Lower lobe of right lung (tissue), 2 donors: Measurements from ENCODE around the gene SCNN1G. TPM values are rescaled to one million over a fixed set of nuclear protein-coding genes. Genes with fewer than 3 reads are reported as not detected.

ENCODE experiments used
- ATAC-seq, 2 donors: fragments of 200-7000 bp; cut with Tn5 transposase; one replicate each; pipeline ENCODE4 v1.9.1; 2020 to 2022; ENCODE audit warnings: mild to moderate bottlenecking in 2 of 2, moderate library complexity in 2 of 2
- DNase-seq: peaks from one replicate; pipeline ENCODE4 v3.0.0-alpha.2; 2020
- H3K27ac ChIP-seq: fragments of 200-600 bp; one replicate; pipeline ENCODE4 v1.8.0; 2022
- H3K27me3 ChIP-seq: fragments of 200-600 bp; one replicate; pipeline ENCODE4 v1.8.0; 2022; ENCODE audit warnings: low read depth
- H3K36me3 ChIP-seq: fragments of 200-600 bp; one replicate; pipeline ENCODE4 v1.8.0; 2022; ENCODE audit warnings: mild to moderate bottlenecking
- H3K4me1 ChIP-seq: fragments of 200-600 bp; one replicate; pipeline ENCODE4 v1.8.0; 2022
- H3K4me3 ChIP-seq: fragments of 200-600 bp; one replicate; pipeline ENCODE4 v1.8.0; 2022; ENCODE audit warnings: mild to moderate bottlenecking
- H3K9me3 ChIP-seq: fragments of 200-600 bp; one replicate; pipeline ENCODE4 v1.8.0; 2022
- CTCF ChIP-seq: fragments of 200-600 bp; IDR thresholded peaks from one replicate; pipeline ENCODE4 v1.8.0; 2022; ENCODE audit warnings: antibody characterized with exemption, mild to moderate bottlenecking
- intact Hi-C: fragments of 100-400 bp; cut with DNase I; formaldehyde crosslinking; loops from one replicate; pipeline ENCODE4 v1.11.0; 2022
- long read RNA-seq: library from polyadenylated mRNA; unstranded; transcript quantifications from one replicate; pipeline ENCODE4 v2.0.0, GENCODE V29; 2021
- total RNA-seq: library from RNA; stranded (reverse); fragmentation: NEBNext Ultra II Directional; extraction: Animal tissue kit (Norgen Biotek cat#: 25700); gene quantifications from one replicate; pipeline ENCODE4 v1.2.1, GENCODE V29; 2021
- donor health status: DM: no; HTN: yes; CAD: no; lungs with severe emphysema.

SCNN1G gene
- total RNA-seq = 7.6 TPM
- long read RNA-seq, transcript SCNN1G-201 (13 exons, 3,507 nt) = major isoform, 7 of 12 reads
- long read RNA-seq, partial matches to known transcripts = 3 of 12 reads
- long read RNA-seq, other reads (novel, unspliced or antisense) = 2 of 12 reads

DNA sequence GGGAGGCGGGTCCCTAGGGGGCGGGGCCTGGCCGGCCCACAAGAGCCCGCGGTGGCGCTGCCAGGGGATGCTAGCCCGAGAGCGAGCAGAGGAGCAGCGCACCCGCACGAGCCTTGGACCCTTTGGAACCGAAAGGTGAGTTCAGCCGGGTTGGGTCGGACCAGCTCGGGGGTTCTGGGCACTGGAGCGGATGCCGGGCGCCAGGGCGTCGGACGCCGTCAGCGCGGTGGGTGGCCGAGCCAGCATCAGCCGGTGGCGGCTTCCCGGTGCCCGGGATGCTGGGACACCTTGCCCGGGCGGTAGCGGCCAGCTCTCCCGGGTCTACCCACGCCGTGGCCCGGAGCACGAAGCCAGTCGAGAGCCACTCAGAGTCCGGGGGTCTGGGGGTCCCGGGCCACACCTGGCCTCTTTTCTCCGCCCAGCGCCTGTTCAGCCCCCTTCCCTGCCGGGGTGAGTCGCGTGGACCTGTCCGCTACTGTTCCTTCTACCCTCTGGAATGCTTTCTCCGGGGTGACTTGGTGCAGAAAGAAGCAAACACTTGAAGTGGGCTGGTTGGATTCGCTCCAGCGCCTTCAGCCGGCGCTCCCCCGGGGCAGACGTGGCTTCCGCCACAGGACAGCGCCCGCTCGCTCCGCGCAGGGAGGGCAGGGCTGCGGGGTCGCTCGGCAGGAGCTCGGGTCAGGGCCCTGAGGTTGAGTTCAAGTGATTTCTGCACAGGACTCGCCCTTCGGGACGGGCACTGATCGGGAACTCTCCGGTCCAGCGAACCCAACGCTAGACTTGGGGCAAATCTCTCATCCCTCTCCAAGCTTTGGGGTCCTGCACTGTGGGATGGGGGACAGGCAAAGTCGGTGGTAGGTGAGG, at the start of gene SCNN1G:
SCNN1G (plus strand) TSS at position 67 of the 864 bp plus-strand sequence. CDS start 3,527 bp downstream, outside the sequence.
- intact Hi-C loops = loop anchor here (5.0 kb wide), 1 partner anchor 254 kb away; no protein-coding TSS in a partner anchor
- Histone ChIP-seq H3K36me3 (peaks cover 6% of the 10 kb centered on the region), H3K4me3 (peak within 1 kb of the TSS; percentile 66), H3K4me1 (peaks cover 17% of the 10 kb centered on the region), H3K27me3 (peaks cover 28% of the 10 kb centered on the region), H3K27ac (no peak within 1 kb of the TSS), H3K9me3 (no peaks in the 10 kb centered on the region)
- peak; percentile 63 for TF ChIP-seq CTCF
- peak; percentile 74 for DNase-seq
- peak; percentile 79 to 82 for ATAC-seq

DNA sequence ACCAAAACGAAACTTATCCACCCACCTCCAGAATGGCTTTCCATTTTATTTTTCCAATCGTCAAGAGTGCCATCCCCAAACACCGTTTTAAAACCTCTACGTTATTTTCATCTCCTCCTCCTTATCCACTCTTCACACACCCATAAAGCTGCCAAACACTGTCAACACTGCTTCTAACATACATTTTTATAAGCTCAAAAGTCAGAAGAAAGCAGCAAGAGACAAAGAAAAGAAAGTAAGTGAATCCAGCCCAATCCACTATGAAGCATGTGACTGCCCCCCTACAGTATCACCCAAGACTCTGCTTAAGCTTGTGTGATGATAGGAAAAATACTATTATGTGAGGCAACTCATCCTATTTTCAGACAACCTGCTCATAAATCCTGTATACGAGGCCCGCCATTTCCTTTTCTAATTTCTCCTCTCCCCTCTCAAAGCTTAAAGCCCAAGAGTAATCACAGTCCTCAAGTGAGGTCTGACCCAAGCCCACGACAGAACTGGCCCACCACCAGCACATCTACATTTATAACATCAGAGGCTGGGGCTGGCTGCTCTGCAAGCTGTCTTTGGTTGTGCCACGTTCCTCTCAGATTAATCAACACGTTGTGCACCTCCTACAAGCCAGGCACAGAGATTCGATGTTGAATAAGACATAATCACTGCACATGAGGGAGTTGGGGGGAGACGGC, 49.6 kb upstream of the SCNN1G start:
- DNase-seq = no peak
- peaks cover 20% of the 10 kb centered on the region for H3K4me1 ChIP-seq
- H3K9me3 ChIP-seq = peaks cover 6% of the 10 kb centered on the region
- H3K4me3 ChIP-seq = no peak overlapping the region
- TF ChIP-seq CTCF = no peak
- peak overlapping the region; percentile 59 for H3K27ac ChIP-seq
- no peak for ATAC-seq
- no peaks in the 10 kb centered on the region for H3K36me3 ChIP-seq
- intact Hi-C loops = no loop called here
- H3K27me3 ChIP-seq = no peaks in the 10 kb centered on the region

DNA sequence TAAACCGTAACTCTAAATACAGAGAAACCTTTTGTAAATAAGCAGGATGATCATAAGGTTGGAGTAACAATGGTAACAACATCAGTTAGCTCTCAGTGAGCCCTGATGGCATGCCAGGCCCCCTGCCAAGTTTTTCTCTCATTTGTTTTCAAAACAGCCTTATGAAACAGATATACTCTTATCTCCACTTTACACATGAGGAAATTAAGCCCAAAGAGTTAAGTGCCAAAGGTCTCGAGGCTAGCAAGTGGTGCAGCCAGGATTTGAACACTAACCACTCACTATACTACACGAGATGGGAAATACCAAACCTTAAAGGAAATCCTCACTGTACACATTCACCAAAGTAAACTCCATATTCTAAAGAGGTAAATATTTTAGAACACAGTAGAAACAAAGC, 48.3 kb upstream of the SCNN1G start:
- Histone ChIP-seq H3K36me3 (no peaks in the 10 kb centered on the region), H3K27ac (no peak overlapping the region), H3K9me3 (peaks cover 6% of the 10 kb centered on the region), H3K27me3 (no peaks in the 10 kb centered on the region), H3K4me1 (peaks cover 20% of the 10 kb centered on the region), H3K4me3 (no peak overlapping the region)
- ATAC-seq (no peak), DNase-seq (no peak)
- intact Hi-C loops = no loop called here
- TF ChIP-seq CTCF = no peak

GRCh38 chr16:23137256-23137655, 45.3 kb upstream of the SCNN1G start:
- no peak for ATAC-seq

More at GRCh38 chr16:23137256-23137655, 45.3 kb upstream of the SCNN1G start:
- Histone ChIP-seq H3K36me3 (no peaks in the 10 kb centered on the region), H3K4me1 (peaks cover 12% of the 10 kb centered on the region), H3K4me3 (no peak overlapping the region), H3K9me3 (peaks cover 6% of the 10 kb centered on the region), H3K27ac (no peak overlapping the region), H3K27me3 (no peaks in the 10 kb centered on the region)
- intact Hi-C loops = no loop called here
- no peak for TF ChIP-seq CTCF
- DNase-seq = no peak
